SK-N-MC (cell line): ENCODE results near the gene PHB1.

Experiments
- EZH2 ChIP-seq: fragments of 200-600 bp; sonication (generic); IDR thresholded peaks from one replicate; pipeline ENCODE4 v1.6.1; 2017; ENCODE audit warnings: antibody characterized with exemption
- POLR2AphosphoS5 ChIP-seq: IDR thresholded peaks from 2 replicates; pipeline ENCODE4 v1.6.1; 2012; ENCODE audit warnings: mild to moderate bottlenecking, low read depth, low read length, borderline replicate concordance

DNA sequence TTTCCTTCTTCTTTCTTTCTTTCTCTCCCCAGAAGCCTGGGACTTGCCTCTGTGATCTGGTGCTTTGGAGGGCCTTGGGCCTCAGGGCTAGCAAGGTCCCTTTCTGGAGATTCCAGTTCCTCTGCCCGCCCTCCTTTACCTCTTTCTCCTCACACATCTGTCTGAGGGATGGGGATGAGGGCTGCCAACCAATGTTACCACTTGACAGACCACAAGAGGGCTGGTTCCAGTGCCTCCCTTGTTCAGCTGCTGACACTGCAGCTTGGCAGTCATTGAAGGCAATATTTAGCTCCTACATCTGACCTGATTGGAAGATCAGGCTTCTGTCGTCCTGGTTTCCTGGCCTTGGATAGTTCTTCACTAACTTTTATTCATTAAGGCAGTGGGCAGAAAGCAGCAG is 49.0 kb downstream of the PHB1 start:
- TF ChIP-seq EZH2, result no peak
- TF ChIP-seq POLR2AphosphoS5, result no peak
